GM12865 (cell line): ENCODE measurements around the gene ZNF738.

ENCODE experiments used
- DNase-seq: peaks from one replicate; pipeline ENCODE4 v3.0.0; 2010; ENCODE audit warnings: low read depth
- H3K4me3 ChIP-seq: 2 replicates; pipeline ENCODE4 v1.5.1; 2011; ENCODE audit warnings: mild to moderate bottlenecking, low read depth, low read length, control low read depth
- CTCF ChIP-seq: IDR thresholded peaks from 2 replicates; pipeline ENCODE4 v1.5.1; 2011; ENCODE audit warnings: low read length, control low read depth, low read depth, inconsistent platforms; ENCODE audit not compliant: insufficient read depth; ENCODE audit errors: missing control alignments

ZNF738 gene

GRCh38 chr19:21422244-21422643, 63.4 kb downstream of the ZNF738 start:
- H3K4me3 ChIP-seq = no peak overlapping the region
- no peak for TF ChIP-seq CTCF
- DNase-seq = no peak

DNA sequence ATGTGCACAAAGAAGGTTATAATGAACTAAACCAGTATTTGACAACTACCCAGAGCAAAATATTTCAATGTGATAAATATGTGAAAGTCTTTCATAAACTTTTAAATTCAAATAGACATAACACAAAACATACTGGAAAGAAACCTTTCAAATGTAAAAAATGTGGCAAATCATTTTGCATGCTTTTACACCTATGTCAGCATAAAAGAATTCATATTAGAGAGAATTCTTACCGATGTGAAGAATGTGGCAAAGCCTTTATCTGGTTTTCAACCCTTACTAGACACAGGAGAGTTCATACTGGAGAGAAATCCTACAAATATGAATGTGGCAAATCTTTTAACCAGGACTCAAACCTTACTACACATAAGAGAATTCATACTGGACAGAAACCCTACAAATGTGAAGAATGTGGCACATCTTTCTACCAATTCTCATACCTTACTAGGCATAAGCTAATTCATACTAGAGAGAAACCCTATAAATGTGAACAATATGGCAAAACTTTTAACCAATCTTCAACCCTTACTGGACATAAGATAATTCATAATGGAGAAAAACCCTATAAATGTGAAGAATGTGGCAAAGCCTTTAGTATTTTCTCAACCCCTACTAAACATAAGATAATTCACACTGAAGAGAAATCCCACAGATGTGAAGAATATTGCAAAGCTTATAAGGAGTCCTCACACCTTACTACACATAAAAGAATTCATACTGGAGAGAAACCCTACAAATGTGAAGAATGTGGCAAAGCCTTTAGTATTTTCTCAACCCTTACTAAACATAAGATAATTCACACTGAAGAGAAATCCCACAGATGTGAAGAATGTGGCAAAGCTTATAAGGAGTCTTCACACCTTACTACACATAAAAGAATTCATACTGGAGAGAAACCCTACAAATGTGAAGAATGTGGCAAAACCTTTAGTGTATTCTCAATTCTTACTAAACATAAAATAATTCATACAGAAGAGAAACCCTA, 64.5 kb downstream of the ZNF738 start:
- no peak overlapping the region for H3K4me3 ChIP-seq
- DNase-seq = no peak
- no peak for TF ChIP-seq CTCF
